Heart left ventricle (tissue), 16 donors: ENCODE results near the gene MSANTD4. TPM values are rescaled to one million over a fixed set of nuclear protein-coding genes. Genes with fewer than 3 reads are reported as not detected.

Experiments used
- ATAC-seq, 4 donors: fragments of 200-7000 bp; cut with Tn5 transposase; one replicate each; pipeline ENCODE4 v1.9.1; 2020 to 2022; ENCODE audit warnings: moderate library complexity in 4 of 4, mild to moderate bottlenecking in 3 of 4, moderate number of reproducible peaks in 1 of 4
- DNase-seq, 5 donors: peaks; one replicate each; pipeline ENCODE4 v3.0.0-alpha.2; 2020
- H3K27ac ChIP-seq, 12 donors: fragments of 200-600 bp; sonication (generic) in 4 of 12; one replicate each; pipeline versions ENCODE4 v1.5.0 to v1.8.0; 2016 to 2022; ENCODE audit warnings: mild to moderate bottlenecking in 2 of 12
- H3K27me3 ChIP-seq, 9 donors: fragments of 200-600 bp; sonication (generic) in 2 of 9; one replicate each; pipeline versions ENCODE4 v1.5.1 to v1.8.0; 2016 to 2022; ENCODE audit warnings: mild to moderate bottlenecking in 3 of 9
- H3K36me3 ChIP-seq, 9 donors: fragments of 200-600 bp; sonication (generic) in 2 of 9; one replicate each; pipeline versions ENCODE4 v1.5.0 to v1.8.0; 2018 to 2022; ENCODE audit warnings: mild to moderate bottlenecking in 2 of 9
- H3K4me1 ChIP-seq, 12 donors: fragments of 200-600 bp; sonication (generic) in 4 of 12; one replicate each; pipeline versions ENCODE4 v1.5.0 to v1.8.0; 2016 to 2022; ENCODE audit warnings: mild to moderate bottlenecking in 3 of 12
- H3K4me3 ChIP-seq, 12 donors: fragments of 200-600 bp; sonication (generic) in 4 of 12; one replicate each; pipeline versions ENCODE4 v1.5.0 to v1.8.0; 2017 to 2022; ENCODE audit warnings: mild to moderate bottlenecking in 9 of 12, moderate library complexity in 4 of 12
- H3K9me3 ChIP-seq, 12 donors: fragments of 200-600 bp; sonication (generic) in 4 of 12; one replicate each; pipeline versions ENCODE4 v1.5.0 to v1.8.0; 2016 to 2022; ENCODE audit warnings: mild to moderate bottlenecking in 1 of 12
- CTCF ChIP-seq, 12 donors: fragments of 200-600 bp; sonication (generic) in 4 of 12; IDR thresholded peaks; one replicate each; pipeline versions ENCODE4 v1.5.0 to v1.8.0; 2018 to 2022; ENCODE audit warnings: antibody characterized with exemption in 12 of 12, mild to moderate bottlenecking in 5 of 12
- POLR2A ChIP-seq, 2 donors: fragments of 450-650 bp; IDR thresholded peaks; one replicate each; pipeline ENCODE4 v1.6.1; 2017; ENCODE audit warnings: antibody characterized with exemption in 2 of 2, mild to moderate bottlenecking in 2 of 2, moderate library complexity in 2 of 2
- WGBS, 4 donors: extraction: QIAGEN DNeasy Blood & Tissue Kit in 2 of 4; methylation state at CpG; one replicate each; pipeline versions ENCODE4 v1.1.5 to v1.1.7; 2013 to 2018; 5-methylcytosine and 5-hydroxymethylcytosine counted together
- intact Hi-C, 10 donors: fragments of 100-400 bp; cut with DNase I; formaldehyde crosslinking; loops; one replicate each; pipeline versions ENCODE4 v1.11.1 to v1.14.2; 2022
- polyA plus RNA-seq, 2 donors: library from polyadenylated mRNA; stranded (reverse); fragments of 200-250 nt; gene quantifications; one replicate each; pipeline ENCODE4 v1.2.3, GENCODE V29; 2013
- total RNA-seq, 9 donors: library from RNA; depleted of rRNA in 2 of 9; stranded (reverse); fragments of >200 nt in 2 of 9; fragmentation: NEBNext Ultra II Directional in 3 of 9; extraction: Animal tissue kit (Norgen Biotek cat#: 25700) in 3 of 9; gene quantifications; one replicate each; pipeline versions ENCODE4 v1.1.0 to v1.2.4, GENCODE V29; 2016 to 2023
- donor health status: ischemic (EF 13 %, LVEDD 7.1; RV severe dilation, severe dysfunction).
- donor health status: healthy with polysubstance abuse.
- donor health status: DM: no; HTN: yes; CAD: no.
- donor health status: DM: no; HTN: no; CAD: no.
- donor health status: ischemic (EF 25% LVEDD 6.9; RV normal size, moderate dysfunction).
- donor health status: ischemic (EF 25% LVEDD 5.7; RV mildly dilated, moderate dysfunction).
- donor health status: healthy.
- donor health status: DM: yes; HTN: yes; CAD: no.
- donor health status: ischemic (EF 35%, LVEDD 5.7; RV mildly dilated, moderate dysfunction).
- donor health status: nonischemic (EF 11% LVEDD 7.7; RV severe dilation, severe dysfunction).
- donor health status: DM: yes; HTN: yes; CAD: no.
- donor health status: PGD.
- donor health status: ischemic (EF 29% LVEDD 5.4; RV normal size, mild dysfunction).
- donor health status: nonischemic (EF 23%, LVEDD 6.1; RV moderate dilation, normal function).

MSANTD4 gene
- total and polyA plus RNA-seq, 11 donors = 7.3 to 28.7 (median 19.7) TPM

GRCh38 chr11:106049727-106050476 is 27.9 kb upstream of the MSANTD4 start:
- TF ChIP-seq CTCF (IDR thresholded peaks at IDR 0.05) (no peak), POLR2A (IDR thresholded peaks at IDR 0.05) (no peak)
- no peak for ATAC-seq

GRCh38 chr11:106047631-106048030 is 25.6 kb upstream of the MSANTD4 start:
- Histone ChIP-seq H3K27ac (no peak overlapping the region), H3K4me1 (no peaks in the 10 kb centered on the region), H3K27me3 (no peaks in the 10 kb centered on the region), H3K9me3 (no peaks in the 10 kb centered on the region), H3K36me3 (no peaks in the 10 kb centered on the region), H3K4me3 (no peak overlapping the region)
- intact Hi-C loops = no loop called here
- DNase-seq = no peak
- TF ChIP-seq POLR2A (IDR thresholded peaks at IDR 0.05) = no peak
- TF ChIP-seq CTCF (IDR thresholded peaks at IDR 0.05) = no peak
- no peak for ATAC-seq

More at GRCh38 chr11:106049727-106050476, 27.9 kb upstream of the MSANTD4 start:
- Histone ChIP-seq H3K9me3 (no peaks in the 10 kb centered on the region), H3K4me3 (no peak overlapping the region), H3K36me3 (peaks cover 0 to 10% (median 0%) of the 10 kb centered on the region in 9 donors), H3K27ac (no peak overlapping the region), H3K4me1 (no peaks in the 10 kb centered on the region), H3K27me3 (no peaks in the 10 kb centered on the region)
- intact Hi-C loops = no loop called here
- no peak for DNase-seq
- WGBS, 4 donors = 80 to 87% (median 86%) methylated on average over 5 of the region's 5 CpGs

GRCh38 chr11:106043540-106043939 is 21.5 kb upstream of the MSANTD4 start:
- no peaks in the 10 kb centered on the region for H3K36me3 ChIP-seq
- ATAC-seq = no peak
- H3K27me3 ChIP-seq = no peaks in the 10 kb centered on the region
- H3K9me3 ChIP-seq = no peaks in the 10 kb centered on the region
- intact Hi-C loops = no loop called here
- H3K4me3 ChIP-seq = no peak overlapping the region
- TF ChIP-seq POLR2A (IDR thresholded peaks at IDR 0.05) (no peak), CTCF (IDR thresholded peaks at IDR 0.05) (no peak)
- H3K27ac ChIP-seq = no peak overlapping the region
- no peak for DNase-seq
- no peaks in the 10 kb centered on the region for H3K4me1 ChIP-seq

GRCh38 chr11:106032861-106033260 is 10.8 kb upstream of the MSANTD4 start:
- H3K36me3 ChIP-seq = no peaks in the 10 kb centered on the region
- peaks cover 0 to 3% (median 0%) of the 10 kb centered on the region in 9 donors for H3K27me3 ChIP-seq
- H3K27ac ChIP-seq = no peak overlapping the region
- H3K9me3 ChIP-seq = no peaks in the 10 kb centered on the region
- 81 to 89% (median 83%) methylated on average over 2 of the region's 2 CpGs for WGBS, 4 donors
- ATAC-seq = no peak
- TF ChIP-seq POLR2A (IDR thresholded peaks at IDR 0.05) = no peak
- TF ChIP-seq CTCF (IDR thresholded peaks at IDR 0.05) = no peak
- H3K4me1 ChIP-seq = no peaks in the 10 kb centered on the region
- intact Hi-C loops = no loop called here
- no peak overlapping the region for H3K4me3 ChIP-seq
- DNase-seq = no peak
